ENCODE results near the gene SNX5. TPM values are rescaled to one million over a fixed set of nuclear protein-coding genes. Genes with fewer than 3 reads are reported as not detected.
A peak's percentile ranks its signal among the peaks of the same experiment; 100 is the strongest.

Gene SNX5
- total and polyA plus RNA-seq, 2 of the 13 experiments (the other 11 are each of a cell fraction or from before 2014, with no cell fraction given) = 664 to 1,040 TPM

- TF ChIP-seq TRAFD1 (CRISPR knock-in tag; IDR thresholded peaks at IDR 0.05; ENCODE audit: borderline replicate concordance) (no peak), AKAP8 (CRISPR knock-in tag; IDR thresholded peaks at IDR 0.05) (no peak), BATF2 (CRISPR knock-in tag; IDR thresholded peaks at IDR 0.05) (peak; percentile 67; the same call in 1 of the 2 replicates), JARID2 (CRISPR knock-in tag; IDR thresholded peaks at IDR 0.05; ENCODE audit: insufficient replicate concordance) (peak; percentile 83), HNRNPH1 (optimal IDR thresholded peaks at IDR 0.05; ENCODE audit: low read depth, low read length) (no peak), ISL2 (CRISPR knock-in tag; IDR thresholded peaks at IDR 0.05) (peak; percentile 94), SP140L (CRISPR knock-in tag; IDR thresholded peaks at IDR 0.05; ENCODE audit: borderline replicate concordance) (peak; percentile 44; the same call in 1 of the 2 replicates), ZXDC (CRISPR knock-in tag; IDR thresholded peaks at IDR 0.05) (no peak), AGO1 (IDR thresholded peaks at IDR 0.05; ENCODE audit: low read depth, low read length, poor library complexity, severe bottlenecking) (no peak), MAFK (conservative IDR thresholded peaks at IDR 0.05 in 1 of 2, IDR thresholded peaks at IDR 0.05 in 1 of 2; ENCODE audit: low read length in 2 of 2) (peak; percentile 80 to 89), GRHL1 (CRISPR knock-in tag; conservative IDR thresholded peaks at IDR 0.05) (no peak), SOX6 (IDR thresholded peaks at IDR 0.05) (no peak), SOX6 (CRISPR knock-in tag; IDR thresholded peaks at IDR 0.05) (peak; percentile 96), MAFF (IDR thresholded peaks at IDR 0.05; ENCODE audit: low read depth, low read length) (peak; percentile 86), BCL3 (CRISPR knock-in tag; IDR thresholded peaks at IDR 0.05) (0 out of 2 replicates have a peak, but pooled peaks have one; percentile 22), EP300 (IDR thresholded peaks at IDR 0.05; ENCODE audit: low read depth in 2 of 2, low read length in 2 of 2) (peak; percentile 85 to 97; a peak in 3 of 4 replicates), EP300 (CRISPR knock-in tag; IDR thresholded peaks at IDR 0.05; ENCODE audit: borderline replicate concordance) (peak; percentile 91), DRAP1 (CRISPR knock-in tag; IDR thresholded peaks at IDR 0.05) (0 out of 2 replicates have a peak, but pooled peaks have one; percentile 59), ZNF557 (CRISPR knock-in tag; IDR thresholded peaks at IDR 0.05) (no peak), ZNF331 (CRISPR knock-in tag; IDR thresholded peaks at IDR 0.05) (peak; percentile 96), NCOA2 (CRISPR knock-in tag; IDR thresholded peaks at IDR 0.05) (peak; percentile 94), SP4 (CRISPR knock-in tag; IDR thresholded peaks at IDR 0.05) (no peak)
Observed at GRCh38 chr20:17896771-17897369, 71.7 kb downstream of the SNX5 start (continued).
